GM21576 (cell line): ENCODE results near the gene CCM2.

Source experiments
- ATAC-seq: cut with Tn5 transposase; IDR thresholded peaks from one replicate; pipeline ENCODE4 v1.9.1; 2021; ENCODE audit warnings: mild to moderate bottlenecking, moderate library complexity; ENCODE audit not compliant: unreplicated experiment

CCM2 gene

DNA sequence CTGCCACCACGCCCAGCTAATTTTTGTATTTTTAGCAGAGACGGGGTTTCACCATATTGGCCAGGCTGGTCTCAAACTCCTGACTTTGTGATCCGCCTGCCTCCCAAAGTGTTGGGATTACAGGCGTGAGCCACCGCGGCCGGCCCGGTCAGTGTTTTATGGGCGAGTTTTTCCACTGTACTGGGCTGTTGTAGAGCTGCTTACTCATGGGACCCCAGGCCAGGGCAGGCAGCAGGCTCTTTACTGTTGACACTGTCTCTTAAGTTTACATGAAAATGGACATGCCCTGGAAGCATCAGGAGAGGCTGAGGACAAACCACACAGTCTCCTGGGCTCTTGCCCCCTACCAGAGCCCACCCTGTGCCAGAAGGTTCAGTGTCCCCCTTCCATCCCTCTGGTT is 77.6 kb downstream of the CCM2 start:
- ATAC-seq = no peak

DNA sequence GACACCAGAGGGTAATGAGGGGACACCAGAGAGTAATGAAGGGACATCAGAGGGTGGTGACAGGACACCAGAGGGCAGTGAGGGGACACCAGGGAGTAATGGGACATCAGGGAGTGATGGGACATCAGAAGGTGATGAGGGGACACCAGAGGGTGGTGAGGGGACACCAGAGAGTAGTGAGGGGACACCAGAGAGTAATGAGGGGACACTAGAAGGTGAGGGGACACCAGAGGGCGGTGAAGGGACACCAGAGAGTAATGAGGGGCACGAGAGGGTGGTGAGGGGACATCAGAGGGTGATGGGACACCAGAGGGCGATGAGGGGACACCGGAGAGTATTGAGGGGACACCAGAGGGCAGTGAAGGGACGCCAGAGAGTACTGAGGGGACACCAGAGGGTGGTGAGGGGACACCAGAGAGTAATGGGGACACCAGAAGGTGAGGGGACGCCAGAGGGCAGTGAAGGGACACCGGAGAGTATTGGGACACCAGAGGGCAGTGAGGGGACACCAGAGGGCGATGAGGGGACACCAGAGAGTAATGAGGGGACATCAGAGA is 78.2 kb downstream of the CCM2 start:
- ATAC-seq = no peak

DNA sequence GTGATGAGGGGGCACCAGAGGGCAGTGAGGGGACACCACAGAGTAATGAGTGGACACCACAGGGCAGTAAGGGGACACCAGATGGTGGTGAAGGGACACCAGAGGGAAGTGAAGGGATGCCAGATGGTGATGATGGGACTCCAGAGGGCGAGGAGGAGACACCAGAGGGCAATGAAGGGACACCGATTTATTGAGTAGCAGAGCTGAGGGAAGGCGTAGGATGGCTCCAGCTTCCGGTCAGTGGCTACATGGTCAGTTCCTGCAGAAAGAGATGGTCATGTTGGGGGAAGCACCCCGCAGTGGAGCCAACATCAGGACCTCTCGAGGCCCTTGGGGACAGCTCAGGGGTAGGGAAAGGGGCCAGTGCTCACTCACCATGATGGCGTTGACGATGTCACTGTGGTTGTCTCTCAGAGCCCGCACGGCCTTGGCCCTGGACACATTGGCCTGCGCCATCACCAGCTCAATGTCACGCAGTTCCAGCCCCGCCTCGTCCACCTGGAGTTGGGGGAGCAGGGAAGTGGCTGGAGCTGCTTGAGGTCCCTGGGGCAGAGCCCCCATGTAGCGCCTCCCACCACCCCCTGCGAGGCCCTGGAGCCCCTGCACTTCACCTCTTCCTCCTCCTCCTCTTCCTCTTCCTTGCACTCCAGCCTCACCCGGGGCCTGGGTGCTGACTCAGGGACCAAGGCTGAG is 80.4 kb downstream of the CCM2 start:
- ATAC-seq = no peak

DNA sequence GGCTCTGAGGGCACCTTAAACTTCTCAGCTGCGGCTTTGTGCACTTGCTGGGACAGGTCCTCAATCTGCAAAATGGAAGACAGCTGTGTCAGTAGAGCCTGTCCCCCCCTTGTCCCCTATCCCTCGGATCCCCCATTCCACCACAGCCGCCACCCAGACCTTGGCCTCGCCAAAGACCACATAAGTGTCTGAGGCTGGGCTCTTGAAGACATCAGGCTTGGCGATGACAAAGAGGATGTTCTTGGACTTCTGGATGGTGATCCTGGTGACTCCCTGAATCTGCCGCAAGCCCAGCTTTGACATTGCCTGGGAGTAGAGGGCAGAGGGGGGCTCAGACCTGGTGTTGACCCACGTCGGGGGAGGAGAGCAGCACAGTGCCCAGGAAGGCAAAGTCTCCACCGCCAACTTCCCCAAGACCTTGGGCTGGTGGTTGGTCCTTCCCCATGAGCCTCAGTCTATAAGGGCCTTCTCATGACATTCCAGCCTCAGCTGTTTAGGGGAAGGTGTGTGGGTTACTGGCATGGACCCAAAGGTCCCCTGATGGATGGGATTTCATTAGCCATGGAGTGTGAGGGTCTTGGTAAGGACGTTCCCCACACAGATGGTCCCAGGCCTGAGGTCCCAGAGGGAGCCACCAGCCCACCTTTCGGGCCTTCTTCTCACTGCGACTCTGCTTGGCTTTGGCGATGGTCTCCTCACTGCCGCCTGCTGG is 81.1 kb downstream of the CCM2 start:
- no peak for ATAC-seq

DNA sequence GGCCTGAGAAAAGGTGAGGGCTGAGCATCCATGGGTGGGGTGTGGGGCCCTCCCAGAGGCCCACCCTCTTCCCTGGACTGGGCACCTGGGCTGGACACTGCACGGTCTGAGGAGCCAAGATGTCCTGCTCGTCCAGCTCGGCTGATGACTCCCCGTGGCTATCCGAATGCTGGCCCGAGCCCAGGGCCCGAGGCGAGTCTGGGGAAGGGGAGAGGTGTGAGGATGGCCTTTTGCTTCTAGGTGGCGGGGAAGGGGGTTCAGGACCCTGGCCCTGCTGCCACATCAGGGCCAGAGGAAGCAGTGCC is 81.6 kb downstream of the CCM2 start:
- no peak for ATAC-seq

DNA sequence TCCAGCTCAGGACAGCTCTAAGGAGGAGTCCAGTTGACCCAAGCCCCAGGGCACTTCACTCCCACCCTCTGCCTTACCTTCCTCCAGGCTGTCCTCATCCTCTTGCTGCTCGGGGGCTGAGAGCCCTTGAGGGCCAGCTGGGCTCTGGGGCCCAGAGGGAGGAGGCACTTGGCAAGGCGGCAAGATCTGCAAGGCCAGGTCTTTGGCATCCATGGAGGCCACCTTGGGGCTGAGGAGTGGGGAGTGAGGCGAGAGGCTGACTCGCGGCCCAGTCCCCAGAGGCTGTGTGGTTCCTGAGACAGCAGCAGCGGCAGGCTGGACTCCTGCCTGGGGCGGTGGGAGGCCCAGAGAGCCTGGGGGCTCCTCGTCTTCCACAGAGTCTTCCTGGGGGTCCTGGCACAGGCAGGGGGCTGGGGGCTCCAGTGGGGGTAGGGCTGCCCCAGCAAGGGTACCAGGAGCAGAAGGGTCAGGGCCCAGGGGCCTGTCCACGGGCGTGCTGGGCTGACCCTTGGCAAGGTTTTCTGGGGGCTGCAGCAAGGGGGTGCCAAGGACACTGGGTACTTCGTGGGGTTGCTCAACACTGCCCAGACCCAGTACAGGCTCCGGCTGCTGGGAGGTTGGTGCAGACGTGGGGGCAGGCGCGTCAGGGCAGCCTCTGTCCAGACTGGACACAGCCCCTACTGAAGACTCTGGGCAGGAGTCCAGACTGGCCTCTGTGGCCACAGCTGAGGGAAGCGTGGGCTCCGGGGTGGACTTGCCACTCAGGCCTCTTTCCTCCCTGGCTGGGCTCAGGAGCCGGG is 82.2 kb downstream of the CCM2 start:
- ATAC-seq = no peak

DNA sequence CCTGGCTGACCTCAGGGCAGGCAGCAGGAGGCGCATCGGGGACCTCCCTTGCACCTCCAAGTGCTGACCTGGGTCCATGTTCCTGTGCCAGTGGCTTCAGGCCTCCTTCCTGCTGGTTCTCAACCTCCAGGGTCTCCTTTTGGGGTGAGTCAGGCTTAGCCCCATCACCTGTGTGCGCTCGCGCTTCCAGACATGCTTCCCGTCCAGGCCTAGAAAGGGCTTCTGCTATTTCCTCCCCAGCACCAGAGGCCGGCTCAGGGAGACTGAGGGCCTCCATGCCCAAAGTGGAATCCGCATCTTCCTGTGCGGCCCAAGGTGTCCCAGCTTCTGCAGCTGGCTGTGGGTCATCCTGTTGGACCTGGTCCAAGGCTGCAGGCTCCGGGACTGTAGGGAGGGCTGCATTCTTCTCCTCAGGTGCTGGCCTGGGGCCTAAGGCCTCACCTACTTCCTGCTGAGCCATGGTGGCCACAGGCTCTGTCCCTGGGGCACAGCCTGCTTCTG is 82.9 kb downstream of the CCM2 start:
- no peak for ATAC-seq

DNA sequence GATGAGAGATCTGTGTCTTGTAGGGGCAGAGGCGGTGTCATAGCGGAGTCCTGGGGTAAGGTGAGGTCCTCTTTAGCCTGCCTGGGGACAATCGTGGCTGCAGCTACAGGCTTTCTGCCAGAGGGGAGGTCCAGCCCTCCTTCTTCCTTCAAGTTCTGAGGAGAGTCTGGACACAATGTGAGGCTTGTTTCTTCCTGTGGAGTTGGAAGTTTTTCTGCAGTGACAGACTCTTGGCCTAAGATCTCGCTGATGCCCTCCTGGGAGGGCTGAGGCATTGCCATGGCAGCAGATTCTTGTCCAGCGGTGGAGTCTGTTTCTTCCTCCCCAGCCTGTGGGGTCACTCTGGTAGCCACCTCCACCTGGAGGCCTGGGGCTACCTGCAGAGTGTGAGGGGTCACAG is 84.3 kb downstream of the CCM2 start:
- ATAC-seq = no peak

DNA sequence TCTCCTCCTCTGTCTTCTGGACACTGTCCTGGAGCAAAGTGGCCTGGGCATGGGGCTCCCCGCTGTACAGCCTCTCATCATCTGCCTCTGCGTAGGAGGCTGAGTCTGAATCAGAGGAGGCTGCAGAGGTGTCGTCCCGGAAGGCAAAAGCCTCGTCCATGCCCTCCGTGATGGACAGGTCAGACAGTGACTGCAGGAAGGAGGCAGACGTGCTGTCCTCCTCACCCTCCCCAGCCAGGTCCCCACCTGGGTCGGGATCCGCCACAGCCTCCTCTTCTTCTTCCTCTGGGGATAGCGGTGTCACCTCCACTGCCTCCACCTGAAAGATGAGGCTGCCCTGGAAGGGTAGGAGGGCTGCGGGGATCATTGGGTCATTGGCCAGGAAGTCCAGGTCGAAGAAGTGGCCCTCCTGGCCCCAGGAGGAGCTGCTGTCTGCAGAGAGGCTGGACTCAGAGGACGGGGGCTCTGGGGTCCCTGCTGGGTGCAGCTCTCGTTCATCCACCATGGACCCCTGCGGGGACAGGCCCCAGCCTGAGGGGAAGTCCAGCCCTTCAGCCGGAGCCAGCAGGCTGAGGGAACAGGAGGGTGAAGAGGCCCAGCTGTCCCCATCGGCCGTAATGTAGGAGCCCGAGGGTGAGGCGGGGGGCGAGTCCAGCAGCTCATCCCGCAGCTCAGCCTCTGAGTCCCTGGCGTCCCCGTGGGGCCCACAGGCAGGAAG is 85.1 kb downstream of the CCM2 start:
- ATAC-seq = no peak

DNA sequence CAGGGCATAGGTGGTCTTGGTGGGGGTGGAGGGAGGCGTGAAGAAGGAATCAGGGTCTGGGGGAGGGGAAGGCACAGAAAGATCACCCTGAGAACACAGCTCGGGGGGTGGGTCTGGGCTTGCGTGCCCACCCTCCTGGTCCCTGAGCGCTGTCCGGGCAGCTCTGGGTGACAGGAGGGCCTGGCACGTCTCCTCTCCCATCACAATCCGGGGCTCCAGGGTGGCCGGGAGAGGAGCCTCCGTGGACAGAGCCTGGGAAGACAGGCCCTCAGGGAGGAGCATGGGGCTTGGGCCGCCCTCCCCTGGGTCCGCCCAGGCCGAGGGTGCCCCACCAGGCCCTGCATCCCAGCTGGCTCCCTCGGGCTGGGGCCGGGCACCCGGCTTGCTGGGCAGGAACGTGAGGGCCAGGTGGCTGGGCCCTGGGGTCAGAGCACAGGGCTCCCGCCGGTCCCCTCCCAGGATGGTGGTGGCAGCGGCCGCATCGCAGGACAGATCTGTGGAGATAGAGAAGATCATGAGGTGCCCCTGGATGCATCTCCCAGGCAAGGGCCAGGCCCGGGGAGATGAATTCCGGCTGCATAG is 85.7 kb downstream of the CCM2 start:
- no peak for ATAC-seq

DNA sequence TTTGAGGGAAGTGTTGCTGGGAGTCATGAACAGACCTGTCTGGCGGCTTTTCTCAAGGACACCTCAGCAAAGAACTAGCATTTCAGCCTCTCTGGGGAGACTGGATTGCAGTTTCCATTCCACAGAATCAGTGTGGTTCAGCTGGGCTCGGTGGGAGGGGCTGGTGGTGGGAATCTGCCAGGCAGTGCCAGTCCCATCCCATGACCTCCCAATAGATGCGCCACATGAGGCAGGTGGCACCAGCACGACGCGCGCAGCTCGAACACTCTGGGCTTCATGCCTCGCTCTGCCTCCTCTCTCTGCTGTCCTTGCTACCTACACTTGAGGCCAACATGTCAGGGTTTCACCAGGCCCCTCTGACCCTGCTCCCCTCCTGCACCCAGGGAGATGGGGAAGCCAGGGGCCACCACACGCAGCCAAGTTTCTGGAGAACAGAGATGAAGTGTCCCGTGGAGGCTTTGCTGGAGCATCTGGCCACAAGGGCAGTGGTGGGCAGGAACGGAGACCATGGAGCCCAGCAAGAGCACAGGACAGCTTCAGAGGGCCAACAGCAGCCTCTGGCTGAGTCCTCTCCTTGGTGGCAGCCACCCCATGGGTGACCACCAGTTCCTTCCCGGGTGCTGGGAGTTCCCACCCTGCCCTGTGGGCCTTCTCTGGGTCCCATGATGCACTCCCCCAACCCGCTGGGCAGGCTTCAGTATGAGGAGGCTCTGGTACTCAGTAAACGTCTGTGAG is 86.5 kb downstream of the CCM2 start:
- ATAC-seq = no peak

DNA sequence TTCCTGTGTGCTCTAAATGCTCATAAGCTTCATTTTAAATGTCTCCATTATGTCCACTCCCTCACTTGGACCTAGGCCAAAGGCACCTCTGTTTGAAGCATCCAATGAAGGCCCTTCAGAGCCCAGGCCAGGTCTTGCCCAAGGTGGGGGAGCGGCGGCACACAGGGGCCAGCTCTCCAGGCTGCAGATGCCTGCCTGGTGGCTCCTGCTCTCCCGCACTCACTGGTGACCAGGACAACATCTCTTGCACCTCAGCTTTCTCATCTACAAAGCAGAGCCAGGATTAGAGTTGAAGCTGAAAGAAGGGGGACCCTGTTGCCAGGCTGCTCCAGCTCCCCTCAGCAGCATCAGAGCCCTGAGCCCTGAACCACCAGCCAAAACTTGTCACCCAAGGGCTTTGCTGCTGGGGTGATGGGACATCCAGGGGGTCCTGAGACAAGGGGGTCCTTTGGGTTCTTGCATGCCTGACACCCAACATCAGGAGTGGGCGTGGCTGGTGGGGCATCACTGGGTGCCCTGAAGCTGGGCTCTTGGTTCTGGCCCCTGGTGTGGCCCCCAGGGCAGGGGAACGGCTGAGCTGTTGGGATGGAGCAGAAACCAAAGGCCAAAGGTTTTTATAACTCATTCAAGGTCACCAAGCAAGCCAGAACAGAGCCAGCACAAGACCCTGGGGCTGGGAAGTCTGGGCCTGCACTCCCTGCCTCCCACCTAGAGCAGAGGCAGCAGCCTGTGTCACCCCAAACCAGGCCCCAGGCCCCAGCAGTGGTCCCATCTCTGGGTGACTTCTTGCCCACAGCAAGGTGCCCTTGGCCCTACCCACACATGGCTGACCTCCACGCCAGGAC is 87.5 kb downstream of the CCM2 start:
- no peak for ATAC-seq

DNA sequence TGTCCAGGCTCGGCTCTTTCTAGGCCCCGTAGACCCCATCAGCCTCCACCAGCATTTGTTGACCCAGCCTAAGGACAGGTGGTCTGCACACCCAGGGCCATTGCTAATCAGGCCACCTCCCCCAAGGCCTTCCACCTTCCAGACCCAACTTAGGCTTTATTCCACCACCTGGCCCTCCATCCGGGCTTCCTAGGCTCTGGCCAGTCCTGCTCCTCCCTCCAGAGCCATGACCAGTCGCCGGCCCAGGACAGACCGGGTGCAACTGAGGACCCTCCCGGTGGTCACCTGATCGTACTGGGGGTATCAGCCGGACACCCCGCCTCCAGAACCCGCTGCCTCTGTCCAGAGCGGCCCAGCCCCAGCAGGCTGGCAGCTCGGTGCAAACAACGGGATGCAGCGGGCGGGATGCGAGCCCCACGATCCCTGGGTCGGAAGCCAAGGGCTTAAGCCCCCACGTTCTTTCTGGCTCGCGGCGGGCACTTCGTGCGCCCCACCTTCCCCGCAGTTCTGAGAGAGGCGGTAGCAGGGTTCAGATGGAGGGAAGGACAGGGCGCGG is 88.2 kb downstream of the CCM2 start:
- no peak for ATAC-seq

DNA sequence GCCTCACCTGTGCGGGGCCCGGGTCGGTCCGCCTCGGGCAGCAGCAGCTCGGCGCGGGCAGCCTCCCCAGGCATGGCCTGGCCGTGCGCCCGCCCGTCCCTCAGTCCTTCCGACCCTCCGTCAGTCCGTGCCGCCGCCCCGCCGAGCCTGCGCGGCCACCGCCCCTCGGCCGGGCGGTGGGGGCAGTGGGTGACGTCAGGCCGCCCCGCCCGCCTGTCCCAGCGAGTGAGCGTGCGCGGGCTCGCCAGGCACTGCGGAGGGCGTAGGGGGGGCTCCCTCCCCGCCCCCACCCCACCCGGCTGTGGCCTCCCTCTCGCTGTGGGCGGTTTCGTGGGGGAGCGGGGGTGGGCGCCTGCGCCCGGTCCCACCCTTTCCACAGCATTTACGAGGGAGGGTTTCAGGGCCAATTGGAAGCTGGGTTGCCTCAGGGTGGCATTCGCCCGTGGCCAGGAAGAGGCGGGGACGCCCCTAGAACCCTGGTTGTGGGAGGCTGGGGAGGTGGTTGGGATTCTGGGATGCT is 88.9 kb downstream of the CCM2 start, which contains the start of gene NACAD:
TSS of gene NACAD (minus strand) at position 149 of the 520 bp plus-strand sequence. CDS start at position 74, 75 bp downstream.
- no peak for ATAC-seq

DNA sequence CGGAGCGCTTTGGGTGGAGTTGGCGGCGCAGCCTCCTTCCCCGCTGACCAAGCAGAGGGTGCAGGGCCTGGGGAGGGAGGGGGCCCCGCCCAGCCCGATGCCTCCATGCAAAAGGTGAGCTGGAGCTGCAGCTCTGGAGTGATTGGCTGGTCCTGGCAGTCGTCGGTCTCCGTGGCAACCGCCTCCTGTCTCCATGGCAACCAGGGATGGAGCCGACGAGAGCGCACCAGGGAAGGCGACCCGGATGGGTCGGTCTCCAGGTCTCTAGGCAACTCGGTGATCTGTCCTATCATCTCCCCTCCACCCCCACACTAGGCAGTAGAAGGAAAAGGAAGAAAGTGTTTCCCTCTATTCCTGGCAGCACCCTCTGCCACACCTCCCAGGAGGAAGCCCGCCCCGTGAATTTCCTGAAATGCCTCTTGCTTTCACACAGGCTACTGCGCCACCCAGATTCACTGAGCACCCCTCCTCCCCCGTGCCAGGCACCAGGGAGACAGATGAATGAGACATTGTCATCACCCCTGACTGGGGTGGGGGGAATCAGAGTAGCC is 89.4 kb downstream of the CCM2 start:
- ATAC-seq = no peak

DNA sequence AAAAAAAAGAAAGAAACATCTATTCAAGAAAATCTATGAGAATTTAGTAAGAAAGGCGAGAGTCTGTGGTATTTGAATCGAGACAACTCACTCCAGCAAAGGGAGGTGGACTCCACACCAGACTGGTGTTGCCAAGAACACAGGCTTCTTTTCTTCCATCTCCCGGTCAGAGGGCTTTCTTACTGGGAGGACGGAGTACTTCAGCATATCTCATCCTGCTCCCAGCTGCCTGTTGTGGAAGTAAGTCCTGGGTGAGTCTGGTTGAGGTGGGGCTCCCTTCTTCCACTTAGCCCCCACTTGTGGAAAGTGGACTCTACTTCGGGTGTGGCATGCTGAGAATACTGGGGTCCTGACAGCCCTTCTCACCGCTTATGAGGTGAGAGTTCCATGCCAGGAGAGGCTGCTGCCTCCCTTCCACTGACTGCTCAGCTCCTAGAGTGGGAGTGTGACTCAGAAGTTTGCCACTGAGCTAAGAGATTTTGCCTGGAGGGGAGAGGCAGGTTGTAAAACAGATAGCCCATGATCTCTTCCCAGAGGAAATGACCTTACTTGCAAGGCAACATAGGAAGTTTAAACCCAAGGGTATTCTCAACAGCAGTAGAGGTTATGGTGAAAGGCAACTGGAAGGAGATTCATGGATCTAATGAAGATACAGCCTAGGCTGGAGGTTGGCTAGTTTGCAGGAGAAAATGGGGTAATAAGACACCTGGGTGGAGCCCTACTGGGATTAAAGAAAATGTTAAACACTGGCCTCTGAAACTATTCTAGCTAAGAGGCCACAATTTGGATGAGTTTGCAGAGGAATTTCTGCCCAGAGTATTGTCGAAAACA is 92.3 kb downstream of the CCM2 start:
- ATAC-seq = no peak

DNA sequence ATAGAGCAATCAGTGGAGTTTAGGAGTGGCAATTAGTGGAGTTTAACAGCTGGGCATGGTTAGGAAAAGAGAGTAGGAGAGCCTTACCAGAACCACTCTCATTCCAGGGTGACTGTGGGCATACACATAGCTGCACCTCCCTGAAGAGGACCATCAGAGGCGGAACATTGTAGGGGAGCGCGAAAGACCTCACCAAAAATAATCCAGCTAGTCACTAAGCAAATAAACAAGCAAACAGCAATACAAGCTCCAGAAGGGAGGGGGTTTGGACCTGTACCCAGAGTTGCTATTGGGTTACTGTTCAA is 92.9 kb downstream of the CCM2 start:
- no peak for ATAC-seq
